G401 (cell line): ENCODE data around the gene KLK12. TPM values are rescaled to one million over a fixed set of nuclear protein-coding genes. Genes with fewer than 3 reads are reported as not detected.

Source experiments
- DNase-seq: peaks from one replicate; pipeline ENCODE4 v3.0.0-alpha.2; 2015; ENCODE audit warnings: low spot score
- in situ Hi-C: cut with HindIII; loops from 2 replicates; pipeline ENCODE4 v1.10.0; 2016; ENCODE audit warnings: low sequenced_read_pairs, mixed read lengths
- total RNA-seq: library from RNA; depleted of rRNA; stranded (reverse); fragments of >200 nt; shearing (Covaris generic); gene quantifications from 2 replicates; pipeline ENCODE4 v1.2.3, GENCODE V29; 2014

KLK12 gene
- total RNA-seq, 1 experiment from 2014 or later, result not detected

GRCh38 chr19:51060336-51060735 lies 25.5 kb upstream of the KLK12 start:
- in situ Hi-C loops, result no loop called here
- no peak for DNase-seq

GRCh38 chr19:51059715-51060114 lies 24.9 kb upstream of the KLK12 start:
- DNase-seq, result no peak
- in situ Hi-C loops, result no loop called here

GRCh38 chr19:51055866-51056265 lies 21.1 kb upstream of the KLK12 start:
- in situ Hi-C loops, result no loop called here

GRCh38 chr19:51047031-51047335 lies 12.2 kb upstream of the KLK12 start:
- no peak for DNase-seq
- in situ Hi-C loops, result no loop called here

More at GRCh38 chr19:51055866-51056265, 21.1 kb upstream of the KLK12 start:
- DNase-seq, result no peak

- no peak for DNase-seq
- in situ Hi-C loops, result no loop called here
Measured at GRCh38 chr19:51044327-51044726, 9.5 kb upstream of the KLK12 start.

GRCh38 chr19:51043497-51043896 lies 8.7 kb upstream of the KLK12 start:
- in situ Hi-C loops, result no loop called here
- DNase-seq, result no peak

- in situ Hi-C loops, result no loop called here
- no peak for DNase-seq
Measured at GRCh38 chr19:51040151-51040550, 5.3 kb upstream of the KLK12 start.

- in situ Hi-C loops, result no loop called here
Measured at GRCh38 chr19:51036519-51036918, 1.7 kb upstream of the KLK12 start.

GRCh38 chr19:51031880-51032225 lies 2.9 kb downstream of the KLK12 start:
- no peak for DNase-seq
- in situ Hi-C loops, result no loop called here

More at GRCh38 chr19:51036519-51036918, 1.7 kb upstream of the KLK12 start:
- no peak for DNase-seq

- in situ Hi-C loops, result no loop called here
- no peak for DNase-seq
Measured at GRCh38 chr19:51031220-51031879, 3.5 kb downstream of the KLK12 start.

GRCh38 chr19:51030631-51031030 lies 4.2 kb downstream of the KLK12 start:
- in situ Hi-C loops, result no loop called here
- no peak for DNase-seq

- in situ Hi-C loops, result no loop called here
- no peak for DNase-seq
Measured at GRCh38 chr19:51029718-51030117, 5.1 kb downstream of the KLK12 start.

GRCh38 chr19:51027873-51028272 lies 6.9 kb downstream of the KLK12 start:
- in situ Hi-C loops, result no loop called here
- no peak for DNase-seq

- in situ Hi-C loops, result no loop called here
- DNase-seq, result no peak
Measured at GRCh38 chr19:51027126-51027806, 7.5 kb downstream of the KLK12 start.

GRCh38 chr19:51026554-51026831 lies 8.3 kb downstream of the KLK12 start, which contains the start of gene KLK11:
Gene KLK11, minus strand, starts transcription at chr19:51026616. Its CDS starts 985 bp downstream, at chr19:51025631.
- in situ Hi-C loops, result no loop called here

GRCh38 chr19:51025809-51026553 lies 8.8 kb downstream of the KLK12 start:
- no peak for DNase-seq
- in situ Hi-C loops, result no loop called here

More at GRCh38 chr19:51026554-51026831, 8.3 kb downstream of the KLK12 start, which contains the start of gene KLK11:
- no peak for DNase-seq

- in situ Hi-C loops, result no loop called here
- no peak for DNase-seq
Measured at GRCh38 chr19:51025401-51025800, 9.4 kb downstream of the KLK12 start.

GRCh38 chr19:51024924-51025323 lies 9.9 kb downstream of the KLK12 start:
- in situ Hi-C loops, result no loop called here
- no peak for DNase-seq

GRCh38 chr19:51023946-51024345 lies 10.9 kb downstream of the KLK12 start:
- no peak for DNase-seq
- in situ Hi-C loops, result no loop called here

GRCh38 chr19:51022526-51022925 lies 12.3 kb downstream of the KLK12 start:
- in situ Hi-C loops, result no loop called here
- no peak for DNase-seq
